A549 (cell line): Measurements from ENCODE around the gene FOXP1. TPM values are rescaled to one million over a fixed set of nuclear protein-coding genes. Genes with fewer than 3 reads are reported as not detected.
A peak's percentile ranks its signal among the peaks of the same experiment; 100 is the strongest.

Experiments used
- ATAC-seq, 2 experiments: fragments of 200-7000 bp in 1 of 2; fragments of >200 bp in 1 of 2; cut with Nextera tagmentation in 1 of 2; cut with Tn5 transposase in 1 of 2; 3 replicates each; pipeline versions ENCODE4 v1.8.0 to v1.9.1; 2018 to 2020; ENCODE audit warnings: mild to moderate bottlenecking in 1 of 2, moderate library complexity in 1 of 2
- CTCF ChIA-PET: fragments of 300-600 bp; sonication (Branson Sonifier 250); formaldehyde crosslinking; extraction: SDS; loops from one replicate; lab custom pipeline; 2021; ENCODE audit warnings: antibody characterized with exemption, inconsistent platforms; lab: Yijun Ruan, JAX
- POLR2A ChIA-PET: fragments of 350-600 bp; formaldehyde crosslinking; extraction: SDS; loops from one replicate; lab custom pipeline; 2021; ENCODE audit warnings: antibody characterized with exemption, inconsistent platforms; lab: Yijun Ruan, JAX
- DNase-seq, 2 experiments: peaks; one replicate each; pipeline versions ENCODE4 v3.0.0 to v3.0.0-alpha.2; 2011 to 2016; ENCODE audit warnings: low read depth in 1 of 2, low spot score in 1 of 2
- FAIRE-seq: peaks from 2 replicates; lab custom pipeline; 2011; peaks lifted over from hg19 to GRCh38; lab: Jason Lieb, UNC
- H3K27ac ChIP-seq, 2 experiments: fragments of >200 bp; sonication (Bioruptor Twin); formaldehyde crosslinking; 3 replicates each; pipeline ENCODE4 v1.5.1; 2016 to 2017
- H3K4me1 ChIP-seq: fragments of >200 bp; sonication (Bioruptor Twin); formaldehyde crosslinking; 3 replicates; pipeline ENCODE4 v1.6.1; 2016
- H3K4me2 ChIP-seq: fragments of >200 bp; sonication (Bioruptor Twin); formaldehyde crosslinking; 3 replicates; pipeline ENCODE4 v1.6.1; 2016
- H3K4me3 ChIP-seq: fragments of >200 bp; sonication (Bioruptor Twin); formaldehyde crosslinking; 3 replicates; pipeline ENCODE4 v1.5.1; 2016
- H3K9me3 ChIP-seq: fragments of >200 bp; sonication (Bioruptor Twin); formaldehyde crosslinking; 3 replicates; pipeline ENCODE4 v1.6.1; 2016
- ATOH8 ChIP-seq: fragments of 250-450 bp; sonication (Bioruptor Pico); IDR thresholded peaks from 2 replicates; pipeline ENCODE4 v1.5.0; 2020; ENCODE audit warnings: low read depth, mild to moderate bottlenecking, moderate library complexity
- BCL3 ChIP-seq: fragments of >200 bp; sonication (Bioruptor Twin); formaldehyde crosslinking; IDR thresholded peaks from 3 replicates; pipeline ENCODE4 v1.6.1; 2016
- BHLHE40 ChIP-seq: IDR thresholded peaks from 2 replicates; pipeline ENCODE4 v1.6.1; 2012; ENCODE audit warnings: low read depth, low read length, inconsistent platforms
- CBX2 ChIP-seq: fragments of 200-600 bp; sonication (generic); IDR thresholded peaks from 2 replicates; pipeline ENCODE4 v1.6.1; 2016; ENCODE audit warnings: low read depth, mild to moderate bottlenecking, borderline replicate concordance
- CHD4 ChIP-seq: fragments of 200-600 bp; sonication (generic); IDR thresholded peaks from 2 replicates; pipeline ENCODE4 v1.6.1; 2016; ENCODE audit warnings: antibody characterized with exemption, mild to moderate bottlenecking, borderline replicate concordance
- CTCF ChIP-seq: fragments of >200 bp; sonication (Bioruptor Twin); formaldehyde crosslinking; IDR thresholded peaks from 3 replicates; pipeline ENCODE4 v1.5.1; 2016
- EHF ChIP-seq: fragments of 250-450 bp; sonication (Bioruptor Pico); IDR thresholded peaks from 2 replicates; pipeline ENCODE4 v1.5.0; 2020; ENCODE audit warnings: mild to moderate bottlenecking
- ESRRA ChIP-seq: fragments of 150-350 bp; IDR thresholded peaks from 2 replicates; pipeline ENCODE4 v1.6.1; 2014; ENCODE audit warnings: mild to moderate bottlenecking, low read length, borderline replicate concordance
- HEYL ChIP-seq: fragments of 250-450 bp; sonication (Bioruptor Pico); IDR thresholded peaks from 2 replicates; pipeline ENCODE4 v1.8.0; 2021; ENCODE audit warnings: mild to moderate bottlenecking, moderate library complexity
- HOXA7 ChIP-seq: fragments of 250-450 bp; sonication (Bioruptor Pico); IDR thresholded peaks from 2 replicates; pipeline ENCODE4 v1.5.0; 2020; ENCODE audit warnings: mild to moderate bottlenecking, moderate library complexity
- JUN ChIP-seq, 2 experiments: fragments of >200 bp; sonication (Bioruptor Twin); formaldehyde crosslinking; IDR thresholded peaks; 2 replicates in 1 of 2; 3 replicates in 1 of 2; pipeline ENCODE4 v1.6.1; 2016 to 2017
- JUNB ChIP-seq: fragments of >200 bp; sonication (Bioruptor Twin); formaldehyde crosslinking; IDR thresholded peaks from 2 replicates; pipeline ENCODE4 v1.6.1; 2016
- KDM1A ChIP-seq: fragments of 200-600 bp; sonication (generic); IDR thresholded peaks from 2 replicates; pipeline ENCODE4 v1.6.1; 2016; ENCODE audit warnings: low read depth, mild to moderate bottlenecking
- KDM5A ChIP-seq: fragments of 200-600 bp; sonication (generic); IDR thresholded peaks from 2 replicates; pipeline ENCODE4 v1.6.1; 2016; ENCODE audit warnings: antibody characterized with exemption, mild to moderate bottlenecking
- MAZ ChIP-seq: fragments of 150-350 bp; IDR thresholded peaks from 2 replicates; pipeline ENCODE4 v1.6.1; 2014; ENCODE audit warnings: antibody characterized with exemption, low read depth, low read length, borderline replicate concordance
- MYC ChIP-seq: IDR thresholded peaks from 2 replicates; pipeline ENCODE4 v1.6.1; 2012; ENCODE audit warnings: mild to moderate bottlenecking, inconsistent platforms, low read length, improper control_type of control experiment, borderline replicate concordance
- NFE2L2 ChIP-seq: fragments of 150-350 bp; conservative IDR thresholded peaks from 2 replicates; pipeline ENCODE4 v1.6.1; 2014; ENCODE audit warnings: low read length
- NPAS2 ChIP-seq: fragments of 250-450 bp; sonication (Bioruptor Pico); IDR thresholded peaks from 2 replicates; pipeline ENCODE4 v1.8.0; 2022; ENCODE audit warnings: mild to moderate bottlenecking, moderate library complexity, borderline replicate concordance
- PHF8 ChIP-seq: fragments of 200-600 bp; sonication (generic); IDR thresholded peaks from 2 replicates; pipeline ENCODE4 v1.6.1; 2016; ENCODE audit warnings: low read depth, mild to moderate bottlenecking, antibody characterized with exemption, moderate library complexity, borderline replicate concordance
- POLR2AphosphoS2 ChIP-seq: conservative IDR thresholded peaks from 2 replicates; pipeline ENCODE4 v1.6.1; 2012; ENCODE audit warnings: low read length, improper control_type of control experiment, inconsistent platforms
- REST ChIP-seq: fragments of 200-600 bp; sonication (generic); IDR thresholded peaks from 2 replicates; pipeline ENCODE4 v1.6.1; 2016; ENCODE audit warnings: antibody characterized with exemption, mild to moderate bottlenecking, moderate library complexity
- RFX5 ChIP-seq: fragments of 450-650 bp; IDR thresholded peaks from 2 replicates; pipeline ENCODE4 v1.7.1; 2014; ENCODE audit warnings: antibody characterized with exemption, mild to moderate bottlenecking, moderate library complexity
- RNF2 ChIP-seq: fragments of 200-600 bp; sonication (generic); IDR thresholded peaks from 2 replicates; pipeline ENCODE4 v1.6.1; 2016; ENCODE audit warnings: low read depth, mild to moderate bottlenecking, antibody characterized with exemption, moderate library complexity, borderline replicate concordance
- SMC3 ChIP-seq: fragments of >200 bp; sonication (Bioruptor Twin); formaldehyde crosslinking; IDR thresholded peaks from 3 replicates; pipeline ENCODE4 v1.6.1; 2018; ENCODE audit warnings: inconsistent platforms
- TP53 ChIP-seq: fragments of 250-450 bp; sonication (Bioruptor Pico); IDR thresholded peaks from 2 replicates; pipeline ENCODE4 v1.5.0; 2021; ENCODE audit warnings: mild to moderate bottlenecking, moderate library complexity
- USF2 ChIP-seq: fragments of 450-650 bp; IDR thresholded peaks from 2 replicates; pipeline ENCODE4 v1.6.1; 2014; ENCODE audit warnings: antibody characterized with exemption
- ZC3H11A ChIP-seq: fragments of 450-650 bp; IDR thresholded peaks from 2 replicates; pipeline ENCODE4 v1.6.1; 2014; ENCODE audit warnings: antibody characterized with exemption, mild to moderate bottlenecking
- WGBS: methylation state at CpG from one replicate; pipeline ENCODE4 v1.1.6; 2017; ENCODE audit errors: missing lambda C conversion rate; 5-methylcytosine and 5-hydroxymethylcytosine counted together
- polyA plus RNA-seq, 4 experiments: library from polyadenylated mRNA; depleted of rRNA in 3 of 4; stranded (reverse); fragments of >200 nt; fragmentation: RNase III in 1 of 4; extraction: RNeasy Plus Mini Kit Qiagen cat#74134 plus additional on column Dnase treatment in 1 of 4; gene quantifications; 2 replicates in 3 of 4; 3 replicates in 1 of 4; pipeline ENCODE4 v1.2.3, GENCODE V29; 2011 to 2017
- TF ChIP-seq, protein P1 (sequence below): IDR thresholded peaks from 2 replicates; pipeline ENCODE4 v1.6.1; 2012
- TF ChIP-seq, protein P2 (sequence below): fragments of 250-450 bp; sonication (Bioruptor Pico); IDR thresholded peaks from 2 replicates; pipeline ENCODE4 v1.5.0; 2021; ENCODE audit warnings: mild to moderate bottlenecking, moderate library complexity, borderline replicate concordance

Gene FOXP1
- polyA plus RNA-seq, 2 of the 4 experiments (the other 2 are of a cell fraction) = 12.8 to 13.9 TPM

GRCh38 chr3:71114610-71115009 is 468.9 kb downstream of the FOXP1 start:
- ChIA-PET POLR2A (no interaction called here), CTCF (interaction anchor here (2.6 kb wide), 1 partner anchor 8 kb away, joined by 5 read pairs; no protein-coding TSS in a partner anchor)
- Histone ChIP-seq H3K27ac (no peak overlapping the region), H3K4me1 (peaks cover 53% of the 10 kb centered on the region), H3K9me3 (no peaks in the 10 kb centered on the region), H3K4me3 (no peak overlapping the region), H3K4me2 (no peak overlapping the region)
- FAIRE-seq (no peak), DNase-seq (no peak), ATAC-seq (no peak)
- WGBS = 82% methylated on average over 8 of the region's 8 CpGs
- TF ChIP-seq CTCF = no peak
- TF ChIP-seq MAZ = no peak
- no peak for TF ChIP-seq JUNB
- no peak for TF ChIP-seq KDM1A
- TF ChIP-seq, protein P1, sequence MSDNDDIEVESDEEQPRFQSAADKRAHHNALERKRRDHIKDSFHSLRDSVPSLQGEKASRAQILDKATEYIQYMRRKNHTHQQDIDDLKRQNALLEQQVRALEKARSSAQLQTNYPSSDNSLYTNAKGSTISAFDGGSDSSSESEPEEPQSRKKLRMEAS = no peak
- TF ChIP-seq NFE2L2 = no peak
- TF ChIP-seq BCL3 = no peak
- no peak for TF ChIP-seq EHF (CRISPR knock-in tag)
- no peak for TF ChIP-seq RNF2
- TF ChIP-seq PHF8 = no peak
- no peak for TF ChIP-seq POLR2AphosphoS2
- TF ChIP-seq CBX2 = no peak
- no peak for TF ChIP-seq USF2
- TF ChIP-seq SMC3 = no peak
- no peak for TF ChIP-seq JUN (IDR thresholded peaks at IDR 0.05)
- TF ChIP-seq HEYL = no peak
- TF ChIP-seq RFX5 = no peak

GRCh38 chr3:71112576-71112975 is 471.0 kb downstream of the FOXP1 start:
- Histone ChIP-seq H3K9me3 (no peaks in the 10 kb centered on the region), H3K4me3 (no peak overlapping the region), H3K27ac (peak overlapping the region; percentile 9 to 66; a peak in 5 of 6 replicates), H3K4me1 (peaks cover 52% of the 10 kb centered on the region), H3K4me2 (no peak overlapping the region)
- POLR2A ChIA-PET = no interaction called here
- 80% methylated on average over 6 of the region's 6 CpGs for WGBS
- CTCF ChIA-PET = interaction anchor here (2.6 kb wide), 1 partner anchor 10 kb away, joined by 5 read pairs; no protein-coding TSS in a partner anchor
- ATAC-seq (no peak), FAIRE-seq (no peak), DNase-seq (no peak)
- no peak for TF ChIP-seq KDM5A
- TF ChIP-seq ZC3H11A = no peak
- no peak for TF ChIP-seq MYC
- TF ChIP-seq, protein P2, sequence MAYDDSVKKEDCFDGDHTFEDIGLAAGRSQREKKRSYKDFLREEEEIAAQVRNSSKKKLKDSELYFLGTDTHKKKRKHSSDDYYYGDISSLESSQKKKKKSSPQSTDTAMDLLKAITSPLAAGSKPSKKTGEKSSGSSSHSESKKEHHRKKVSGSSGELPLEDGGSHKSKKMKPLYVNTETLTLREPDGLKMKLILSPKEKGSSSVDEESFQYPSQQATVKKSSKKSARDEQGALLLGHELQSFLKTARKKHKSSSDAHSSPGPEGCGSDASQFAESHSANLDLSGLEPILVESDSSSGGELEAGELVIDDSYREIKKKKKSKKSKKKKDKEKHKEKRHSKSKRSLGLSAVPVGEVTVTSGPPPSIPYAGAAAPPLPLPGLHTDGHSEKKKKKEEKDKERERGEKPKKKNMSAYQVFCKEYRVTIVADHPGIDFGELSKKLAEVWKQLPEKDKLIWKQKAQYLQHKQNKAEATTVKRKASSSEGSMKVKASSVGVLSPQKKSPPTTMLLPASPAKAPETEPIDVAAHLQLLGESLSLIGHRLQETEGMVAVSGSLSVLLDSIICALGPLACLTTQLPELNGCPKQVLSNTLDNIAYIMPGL (CRISPR knock-in tag) = no peak
- no peak for TF ChIP-seq NFE2L2
- TF ChIP-seq ATOH8 = no peak
- TF ChIP-seq REST = no peak
- TF ChIP-seq BHLHE40 = no peak
- no peak for TF ChIP-seq CHD4
- TF ChIP-seq HOXA7 (CRISPR knock-in tag) = no peak
- TF ChIP-seq NPAS2 (CRISPR knock-in tag) = no peak
- TF ChIP-seq TP53 (CRISPR knock-in tag) = no peak
- no peak for TF ChIP-seq KDM1A
- TF ChIP-seq ESRRA = no peak
